Transverse colon (tissue), 4 donors: ENCODE data around the gene AVPR2. TPM values are rescaled to one million over a fixed set of nuclear protein-coding genes. Genes with fewer than 3 reads are reported as not detected.
A peak's percentile ranks its signal among the peaks of the same experiment; 100 is the strongest.

ENCODE experiments used
- DNase-seq: peaks from one replicate; pipeline ENCODE4 v3.0.0-alpha.2; 2019
- H3K27ac ChIP-seq, 4 donors: fragments of 200-600 bp; sonication (generic); 2 replicates each; pipeline ENCODE4 v1.5.1; 2016 to 2018; ENCODE audit warnings: inconsistent platforms in 4 of 4
- H3K27me3 ChIP-seq: fragments of 200-600 bp; sonication (generic); 2 replicates; pipeline ENCODE4 v1.5.1; 2017; ENCODE audit warnings: inconsistent platforms
- H3K36me3 ChIP-seq, 4 donors: fragments of 200-600 bp; sonication (generic); 2 replicates each; pipeline ENCODE4 v1.5.1; 2017 to 2019; ENCODE audit warnings: inconsistent platforms in 4 of 4
- H3K4me1 ChIP-seq, 4 donors: fragments of 200-600 bp; sonication (generic); 2 replicates each; pipeline ENCODE4 v1.5.1; 2017 to 2020; ENCODE audit warnings: inconsistent platforms in 4 of 4
- H3K4me3 ChIP-seq, 4 donors: fragments of 200-600 bp; sonication (generic); 1 replicate in 1 of 4; 2 replicates in 3 of 4; pipeline versions ENCODE4 v1.5.1 to v1.6.1; 2017 to 2019; ENCODE audit warnings: inconsistent platforms in 4 of 4
- H3K9me3 ChIP-seq, 2 donors: fragments of 200-600 bp; sonication (generic); 2 replicates each; pipeline ENCODE4 v1.5.1; 2017 to 2019; ENCODE audit warnings: inconsistent platforms in 2 of 2
- EP300 ChIP-seq: sonication (generic); formaldehyde crosslinking; IDR thresholded peaks from one replicate; pipeline ENCODE4 v1.6.1; 2017; ENCODE audit warnings: antibody characterized with exemption, low read depth
- POLR2A ChIP-seq: fragments of 450-650 bp; IDR thresholded peaks from one replicate; pipeline ENCODE4 v1.6.1; 2016; ENCODE audit warnings: antibody characterized with exemption, mild to moderate bottlenecking, moderate library complexity
- POLR2AphosphoS5 ChIP-seq, 3 donors: sonication (generic); formaldehyde crosslinking; IDR thresholded peaks; one replicate each; pipeline ENCODE4 v1.6.1; 2016; ENCODE audit warnings: antibody characterized with exemption in 3 of 3
- WGBS, 2 donors: methylation state at CpG; one replicate each; pipeline ENCODE4 v1.1.5; 2018; ENCODE audit warnings: low coverage in 1 of 2; 5-methylcytosine and 5-hydroxymethylcytosine counted together
- in situ Hi-C, 4 donors: fragments of 200-750 bp; cut with MboI; loops; one replicate each; pipeline versions ENCODE4 v1.15.0 to v1.15.1; 2017; ENCODE audit warnings: low sequenced_read_pairs in 3 of 4, low pct_ligation_motif_present in 1 of 4, low pct_unique_long_range_greater_than_20kb in 1 of 4
- intact Hi-C: fragments of 100-400 bp; cut with DNase I; formaldehyde crosslinking; loops from one replicate; pipeline ENCODE4 v1.15.1; 2023; ENCODE audit warnings: low total_unique reads
- total RNA-seq, 4 donors: library from RNA; depleted of rRNA; stranded (reverse); fragments of >200 nt; gene quantifications; one replicate each; pipeline ENCODE4 v1.1.0, GENCODE V29; 2016
- TF ChIP-seq, protein P1 (sequence below), 5 experiments: fragments of 200-600 bp in 3 of 5; fragments of 450-650 bp in 2 of 5; sonication (generic) in 3 of 5; IDR thresholded peaks; 1 replicate in 2 of 5; 2 replicates in 3 of 5; pipeline ENCODE4 v1.5.1; 2016 to 2017; ENCODE audit warnings: antibody characterized with exemption in 5 of 5, inconsistent platforms in 3 of 5, mild to moderate bottlenecking in 2 of 5, moderate library complexity in 1 of 5

The AVPR2 gene
- total RNA-seq, 4 donors from 2014 or later, result 0.41 to 72.2 (median 9.8) TPM; not detected in 1

DNA sequence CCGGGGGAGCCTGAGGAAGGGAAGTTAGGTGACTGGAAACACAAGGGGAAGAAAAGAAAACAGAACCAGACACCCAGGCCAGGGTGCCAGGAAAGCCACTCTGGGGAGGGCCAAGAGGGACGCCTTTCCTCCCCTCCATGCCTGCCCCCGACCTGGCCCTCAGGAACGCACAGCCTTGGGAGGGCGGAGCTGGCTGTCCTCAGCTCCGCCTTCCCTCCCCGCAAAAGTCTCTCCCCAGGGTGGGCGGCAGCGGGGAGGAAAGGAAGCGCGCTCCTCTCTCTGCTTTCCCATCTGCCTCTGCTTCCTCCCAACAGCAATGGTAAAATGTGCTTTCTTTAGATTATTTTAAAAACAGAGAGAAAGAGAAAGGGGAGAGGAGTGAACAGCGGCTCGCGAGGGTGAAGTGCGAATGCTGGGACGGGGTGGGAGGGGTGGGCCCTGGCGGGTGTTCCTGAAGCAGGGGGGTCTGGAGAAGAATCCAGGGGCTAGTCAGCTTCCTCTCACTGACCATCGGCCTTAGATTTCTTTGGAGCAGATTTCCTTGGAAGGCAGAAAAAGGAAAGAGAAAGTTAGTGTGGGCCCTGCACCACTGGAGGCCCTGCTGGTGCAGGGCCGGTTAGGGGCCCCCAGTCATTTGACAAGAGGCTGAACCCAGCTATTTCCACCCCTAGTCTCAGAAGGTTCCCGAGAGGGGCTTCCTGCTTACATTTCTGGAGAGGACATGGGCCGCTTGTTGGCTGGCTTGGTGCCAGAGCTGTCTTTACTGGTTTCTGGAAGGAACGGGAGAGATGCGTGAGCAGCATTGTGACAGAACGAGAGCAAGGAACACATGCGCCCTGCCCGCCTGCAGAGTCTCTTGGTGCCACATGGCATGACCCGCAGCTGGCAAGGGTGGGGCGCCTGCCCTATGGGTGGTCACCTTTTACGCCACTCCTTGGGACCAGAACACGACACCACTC is 44.7 kb downstream of the AVPR2 start:
- Histone ChIP-seq H3K9me3 (no peaks in the 10 kb centered on the region), H3K4me3 (no peak overlapping the region), H3K27ac (peak overlapping the region; percentile 58 to 72 (median 66)), H3K27me3 (no peaks in the 10 kb centered on the region), H3K4me1 (peaks cover 0 to 13% (median 0%) of the 10 kb centered on the region in 4 donors), H3K36me3 (no peaks in the 10 kb centered on the region)
- no peak for TF ChIP-seq POLR2A
- no peak for TF ChIP-seq POLR2AphosphoS5 (IDR thresholded peaks at IDR 0.05)
- no peak for TF ChIP-seq EP300
- TF ChIP-seq, protein P1, sequence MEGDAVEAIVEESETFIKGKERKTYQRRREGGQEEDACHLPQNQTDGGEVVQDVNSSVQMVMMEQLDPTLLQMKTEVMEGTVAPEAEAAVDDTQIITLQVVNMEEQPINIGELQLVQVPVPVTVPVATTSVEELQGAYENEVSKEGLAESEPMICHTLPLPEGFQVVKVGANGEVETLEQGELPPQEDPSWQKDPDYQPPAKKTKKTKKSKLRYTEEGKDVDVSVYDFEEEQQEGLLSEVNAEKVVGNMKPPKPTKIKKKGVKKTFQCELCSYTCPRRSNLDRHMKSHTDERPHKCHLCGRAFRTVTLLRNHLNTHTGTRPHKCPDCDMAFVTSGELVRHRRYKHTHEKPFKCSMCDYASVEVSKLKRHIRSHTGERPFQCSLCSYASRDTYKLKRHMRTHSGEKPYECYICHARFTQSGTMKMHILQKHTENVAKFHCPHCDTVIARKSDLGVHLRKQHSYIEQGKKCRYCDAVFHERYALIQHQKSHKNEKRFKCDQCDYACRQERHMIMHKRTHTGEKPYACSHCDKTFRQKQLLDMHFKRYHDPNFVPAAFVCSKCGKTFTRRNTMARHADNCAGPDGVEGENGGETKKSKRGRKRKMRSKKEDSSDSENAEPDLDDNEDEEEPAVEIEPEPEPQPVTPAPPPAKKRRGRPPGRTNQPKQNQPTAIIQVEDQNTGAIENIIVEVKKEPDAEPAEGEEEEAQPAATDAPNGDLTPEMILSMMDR (IDR thresholded peaks at IDR 0.05), result no peak
- 72% methylated on average over 30 of the region's 30 CpGs; no CpG with 5 or more reads in 1 of the 2 donors for WGBS, 2 donors
- DNase-seq, result no peak
- in situ Hi-C loops, result loop anchor here in 1 of 4 donors (25.0 kb wide), 2 partner anchors 162 to 987 kb away; partner anchors contain the start of genes IDH3G, SRPK3 and SSR4
- intact Hi-C loops, result no loop called here

DNA sequence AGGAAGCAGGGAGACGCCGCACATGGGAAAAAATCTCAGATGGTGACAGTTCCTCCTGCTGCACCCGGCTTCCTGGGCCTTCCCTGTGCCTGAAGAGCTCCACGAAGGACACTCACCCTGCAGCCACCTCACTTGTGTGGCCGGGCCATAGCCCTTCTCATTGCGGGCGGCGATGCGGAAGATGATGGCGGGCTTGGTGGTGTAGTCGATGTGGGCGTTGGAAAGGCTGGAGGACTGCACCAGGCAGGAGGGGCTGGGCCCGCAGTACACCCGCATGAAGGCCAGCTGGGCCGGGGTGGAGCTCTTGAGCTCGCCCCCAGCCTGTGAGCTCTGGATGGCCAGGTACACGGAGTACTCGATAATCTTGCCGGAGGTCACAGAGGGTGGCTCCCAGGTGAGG is 45.7 kb downstream of the AVPR2 start:
- in situ Hi-C loops (loop anchor here in 2 of 4 donors (25.0 kb wide), 2 partner anchors 188 to 587 kb away; partner anchors contain the start of genes G6PD (in 1 of the 2), IKBKG (in 1 of the 2) and PLXNB3 (in 1 of the 2)), intact Hi-C loops (loop anchor here (5.0 kb wide), 1 partner anchor 183 kb away; no protein-coding TSS in a partner anchor)
- Histone ChIP-seq H3K4me3 (no peak overlapping the region), H3K27me3 (no peaks in the 10 kb centered on the region), H3K27ac (peak overlapping the region; percentile 58 to 72 (median 66)), H3K4me1 (peaks cover 0 to 12% (median 0%) of the 10 kb centered on the region in 4 donors), H3K36me3 (no peaks in the 10 kb centered on the region), H3K9me3 (no peaks in the 10 kb centered on the region)
- no peak for DNase-seq
- TF ChIP-seq, protein P1 (IDR thresholded peaks at IDR 0.05), result no peak
- TF ChIP-seq EP300 (no peak), POLR2AphosphoS5 (IDR thresholded peaks at IDR 0.05) (no peak), POLR2A (no peak)
- 93% methylated on average over 9 of the region's 19 CpGs; no CpG with 5 or more reads in 1 of the 2 donors for WGBS, 2 donors

DNA sequence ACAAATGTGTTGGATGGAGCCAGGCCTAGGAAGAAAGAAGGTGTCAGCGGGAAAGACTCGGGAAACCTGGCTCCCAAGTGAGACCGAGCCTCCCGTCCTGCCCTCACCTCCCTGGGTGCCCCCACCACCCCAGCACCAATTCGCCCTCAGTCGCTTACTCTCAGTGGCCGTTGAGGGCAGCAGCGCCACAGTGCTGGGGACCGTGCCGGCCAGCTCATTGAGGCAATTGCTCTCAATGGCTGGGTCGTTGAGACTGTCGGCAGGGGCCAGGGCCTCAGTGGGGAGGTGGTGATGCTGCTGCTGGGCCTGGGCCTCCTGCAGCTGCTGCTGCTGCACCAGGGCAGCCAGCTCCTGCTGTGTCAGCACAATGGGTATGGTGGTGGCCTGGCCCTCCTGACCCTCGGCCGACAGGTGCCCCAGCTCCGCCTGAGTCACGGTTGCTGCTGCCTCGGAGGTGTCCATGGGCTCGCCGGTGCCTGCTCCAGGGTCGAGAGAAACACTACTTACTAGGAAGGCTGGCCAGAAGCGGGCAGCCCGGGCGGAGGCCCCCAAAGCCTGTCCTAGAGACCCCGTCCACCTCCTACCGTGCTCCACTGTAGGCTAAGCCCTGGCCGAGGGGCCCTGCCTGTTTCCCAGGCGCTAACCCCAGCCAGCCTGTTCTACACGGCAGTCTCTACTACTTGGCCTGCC is 47.4 kb downstream of the AVPR2 start:
- Histone ChIP-seq H3K9me3 (no peaks in the 10 kb centered on the region), H3K36me3 (no peaks in the 10 kb centered on the region), H3K27ac (peak overlapping the region; percentile 67 to 72 (median 70)), H3K4me3 (no peak overlapping the region), H3K4me1 (peaks cover 0 to 12% (median 0%) of the 10 kb centered on the region in 4 donors), H3K27me3 (no peaks in the 10 kb centered on the region)
- intact Hi-C loops, result loop anchor here (5.0 kb wide), 1 partner anchor 185 kb away; no protein-coding TSS in a partner anchor
- DNase-seq, result no peak
- in situ Hi-C loops, result loop anchor here in 2 of 4 donors (25.0 kb wide), 2 partner anchors 190 to 585 kb away; partner anchors contain the start of genes G6PD (in 1 of the 2), IKBKG (in 1 of the 2) and PLXNB3 (in 1 of the 2)
- TF ChIP-seq, protein P1 (IDR thresholded peaks at IDR 0.05), result no peak
- WGBS, 2 donors, result 91% methylated on average over 26 of the region's 28 CpGs; no CpG with 5 or more reads in 1 of the 2 donors
